Breast epithelium (tissue), 3 donors: Measurements from ENCODE around the gene SCAF1.

ENCODE experiments used
- POLR2A ChIP-seq: fragments of 450-650 bp; IDR thresholded peaks from one replicate; pipeline ENCODE4 v1.6.1; 2016; ENCODE audit warnings: antibody characterized with exemption, mild to moderate bottlenecking, moderate library complexity
- POLR2AphosphoS5 ChIP-seq, 3 donors: sonication (generic); formaldehyde crosslinking; IDR thresholded peaks; one replicate each; pipeline ENCODE4 v1.6.1; 2017; ENCODE audit warnings: antibody characterized with exemption in 3 of 3
- TF ChIP-seq, protein P1 (sequence below), 3 donors: fragments of 450-650 bp; IDR thresholded peaks; one replicate each; pipeline ENCODE4 v1.5.1; 2016 to 2017; ENCODE audit warnings: antibody characterized with exemption in 3 of 3, mild to moderate bottlenecking in 3 of 3, moderate library complexity in 3 of 3

DNA sequence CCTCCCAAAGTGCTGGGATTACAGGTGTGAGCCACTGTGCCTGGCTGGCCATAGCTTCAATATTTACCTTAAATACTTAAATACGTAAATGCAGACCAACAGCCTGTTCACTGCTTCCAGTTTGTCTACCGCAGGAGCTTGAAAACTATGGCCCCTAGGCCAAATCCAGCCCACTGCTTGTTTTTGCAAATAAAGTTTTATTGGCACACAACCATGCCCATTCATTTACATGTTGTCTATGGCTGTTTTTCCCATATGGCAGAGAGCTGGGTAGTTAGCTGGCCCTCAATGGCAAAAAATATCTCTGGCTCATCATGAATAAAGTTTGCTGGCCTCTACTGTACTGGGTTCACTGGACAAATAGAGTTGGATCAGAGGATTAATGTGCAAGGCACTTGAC, 39.2 kb upstream of the SCAF1 start:
- TF ChIP-seq POLR2A (no peak), POLR2AphosphoS5 (IDR thresholded peaks at IDR 0.05) (no peak)
- TF ChIP-seq, protein P1, sequence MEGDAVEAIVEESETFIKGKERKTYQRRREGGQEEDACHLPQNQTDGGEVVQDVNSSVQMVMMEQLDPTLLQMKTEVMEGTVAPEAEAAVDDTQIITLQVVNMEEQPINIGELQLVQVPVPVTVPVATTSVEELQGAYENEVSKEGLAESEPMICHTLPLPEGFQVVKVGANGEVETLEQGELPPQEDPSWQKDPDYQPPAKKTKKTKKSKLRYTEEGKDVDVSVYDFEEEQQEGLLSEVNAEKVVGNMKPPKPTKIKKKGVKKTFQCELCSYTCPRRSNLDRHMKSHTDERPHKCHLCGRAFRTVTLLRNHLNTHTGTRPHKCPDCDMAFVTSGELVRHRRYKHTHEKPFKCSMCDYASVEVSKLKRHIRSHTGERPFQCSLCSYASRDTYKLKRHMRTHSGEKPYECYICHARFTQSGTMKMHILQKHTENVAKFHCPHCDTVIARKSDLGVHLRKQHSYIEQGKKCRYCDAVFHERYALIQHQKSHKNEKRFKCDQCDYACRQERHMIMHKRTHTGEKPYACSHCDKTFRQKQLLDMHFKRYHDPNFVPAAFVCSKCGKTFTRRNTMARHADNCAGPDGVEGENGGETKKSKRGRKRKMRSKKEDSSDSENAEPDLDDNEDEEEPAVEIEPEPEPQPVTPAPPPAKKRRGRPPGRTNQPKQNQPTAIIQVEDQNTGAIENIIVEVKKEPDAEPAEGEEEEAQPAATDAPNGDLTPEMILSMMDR (IDR thresholded peaks at IDR 0.05): no peak
